Stomach smooth muscle (tissue), 2 donors: ENCODE results near the gene CPNE4.

Experiments used
- H3K27ac ChIP-seq: one replicate; pipeline ENCODE4 v1.7.0; 2013; ENCODE audit warnings: mild to moderate bottlenecking, low read length, inconsistent platforms
- H3K27me3 ChIP-seq, 2 donors: one replicate each; pipeline ENCODE4 v1.7.0; 2013; ENCODE audit warnings: low read length in 2 of 2; ENCODE audit not compliant: insufficient read depth in 2 of 2, control insufficient read depth in 1 of 2
- H3K36me3 ChIP-seq, 2 donors: one replicate each; pipeline ENCODE4 v1.7.0; 2013; ENCODE audit warnings: low read length in 2 of 2; ENCODE audit not compliant: control insufficient read depth in 2 of 2, insufficient read depth in 2 of 2
- H3K4me1 ChIP-seq: one replicate; pipeline ENCODE4 v1.7.0; 2013; ENCODE audit warnings: low read length; ENCODE audit not compliant: control insufficient read depth, insufficient read depth
- H3K4me3 ChIP-seq, 2 donors: one replicate each; pipeline ENCODE4 v1.7.0; 2013; ENCODE audit warnings: low read length in 2 of 2
- H3K9ac ChIP-seq, 2 donors: one replicate each; pipeline ENCODE4 v1.7.0; 2013; ENCODE audit warnings: low read length in 2 of 2, mild to moderate bottlenecking in 1 of 2
- H3K9me3 ChIP-seq, 2 donors: one replicate each; pipeline ENCODE4 v1.7.0; 2013; ENCODE audit warnings: low read length in 2 of 2; ENCODE audit not compliant: control insufficient read depth in 2 of 2
- donor health status: healthy.
- donor health status: Pancreatic carcinoma.

CPNE4 gene

GRCh38 chr3:131543714-131544113 is 491.1 kb downstream of the CPNE4 start:
- no peak overlapping the region for H3K27ac ChIP-seq
- H3K4me3 ChIP-seq = no peak overlapping the region
- H3K27me3 ChIP-seq = no peaks in the 10 kb centered on the region
- H3K9me3 ChIP-seq = peaks cover 0 to 4% of the 10 kb centered on the region in 2 donors
- no peaks in the 10 kb centered on the region for H3K36me3 ChIP-seq
- H3K4me1 ChIP-seq = peaks cover 3% of the 10 kb centered on the region
- H3K9ac ChIP-seq = no peak overlapping the region

GRCh38 chr3:131541288-131541687 is 493.5 kb downstream of the CPNE4 start:
- peaks cover 3% of the 10 kb centered on the region for H3K4me1 ChIP-seq
- H3K36me3 ChIP-seq = no peaks in the 10 kb centered on the region
- no peaks in the 10 kb centered on the region for H3K27me3 ChIP-seq
- H3K9ac ChIP-seq = no peak overlapping the region
- no peak overlapping the region for H3K27ac ChIP-seq
- no peak overlapping the region for H3K4me3 ChIP-seq
- H3K9me3 ChIP-seq = peaks cover 0 to 5% of the 10 kb centered on the region in 2 donors

GRCh38 chr3:131540821-131541220 is 494.0 kb downstream of the CPNE4 start:
- no peaks in the 10 kb centered on the region for H3K27me3 ChIP-seq
- no peak overlapping the region for H3K4me3 ChIP-seq
- no peaks in the 10 kb centered on the region for H3K36me3 ChIP-seq
- peaks cover 0 to 5% of the 10 kb centered on the region in 2 donors for H3K9me3 ChIP-seq
- peaks cover 3% of the 10 kb centered on the region for H3K4me1 ChIP-seq
- no peak overlapping the region for H3K9ac ChIP-seq
- H3K27ac ChIP-seq = no peak overlapping the region

- H3K9me3 ChIP-seq = peaks cover 0 to 5% of the 10 kb centered on the region in 2 donors
- H3K27me3 ChIP-seq = no peaks in the 10 kb centered on the region
- H3K9ac ChIP-seq = no peak overlapping the region
- no peaks in the 10 kb centered on the region for H3K36me3 ChIP-seq
- H3K27ac ChIP-seq = no peak overlapping the region
- H3K4me1 ChIP-seq = peaks cover 3% of the 10 kb centered on the region
- no peak overlapping the region for H3K4me3 ChIP-seq
Observed at GRCh38 chr3:131540143-131540542, 494.7 kb downstream of the CPNE4 start.

- no peak overlapping the region for H3K27ac ChIP-seq
- H3K9ac ChIP-seq = no peak overlapping the region
- no peaks in the 10 kb centered on the region for H3K27me3 ChIP-seq
- peaks cover 3% of the 10 kb centered on the region for H3K4me1 ChIP-seq
- H3K9me3 ChIP-seq = peaks cover 0 to 5% of the 10 kb centered on the region in 2 donors
- no peak overlapping the region for H3K4me3 ChIP-seq
- no peaks in the 10 kb centered on the region for H3K36me3 ChIP-seq
Observed at GRCh38 chr3:131538968-131539367, 495.8 kb downstream of the CPNE4 start.

GRCh38 chr3:131537531-131537930 is 497.3 kb downstream of the CPNE4 start:
- Histone ChIP-seq H3K4me1 (no peaks in the 10 kb centered on the region), H3K36me3 (no peaks in the 10 kb centered on the region), H3K27me3 (no peaks in the 10 kb centered on the region), H3K27ac (no peak overlapping the region), H3K9ac (no peak overlapping the region), H3K4me3 (no peak overlapping the region), H3K9me3 (peaks cover 0 to 5% of the 10 kb centered on the region in 2 donors)

GRCh38 chr3:131535596-131535995 is 499.2 kb downstream of the CPNE4 start:
- Histone ChIP-seq H3K36me3 (no peaks in the 10 kb centered on the region), H3K4me3 (no peak overlapping the region), H3K4me1 (no peaks in the 10 kb centered on the region)

GRCh38 chr3:131535131-131535530 is 499.7 kb downstream of the CPNE4 start:
- H3K27ac ChIP-seq = no peak overlapping the region
- H3K36me3 ChIP-seq = no peaks in the 10 kb centered on the region
- no peak overlapping the region for H3K4me3 ChIP-seq
- no peaks in the 10 kb centered on the region for H3K4me1 ChIP-seq
- no peaks in the 10 kb centered on the region for H3K27me3 ChIP-seq
- peaks cover 0 to 5% of the 10 kb centered on the region in 2 donors for H3K9me3 ChIP-seq
- H3K9ac ChIP-seq = no peak overlapping the region

More at GRCh38 chr3:131535596-131535995, 499.2 kb downstream of the CPNE4 start:
- H3K9me3 ChIP-seq = peaks cover 0 to 5% of the 10 kb centered on the region in 2 donors
- no peak overlapping the region for H3K9ac ChIP-seq
- H3K27ac ChIP-seq = no peak overlapping the region
- no peaks in the 10 kb centered on the region for H3K27me3 ChIP-seq

- Histone ChIP-seq H3K4me1 (no peaks in the 10 kb centered on the region), H3K9ac (no peak overlapping the region), H3K36me3 (no peaks in the 10 kb centered on the region), H3K27me3 (no peaks in the 10 kb centered on the region), H3K9me3 (no peaks in the 10 kb centered on the region), H3K27ac (no peak overlapping the region), H3K4me3 (no peak overlapping the region)
Observed at GRCh38 chr3:131532645-131533044, 502.2 kb downstream of the CPNE4 start.

- no peaks in the 10 kb centered on the region for H3K36me3 ChIP-seq
- H3K27ac ChIP-seq = no peak overlapping the region
- no peak overlapping the region for H3K4me3 ChIP-seq
- H3K9ac ChIP-seq = no peak overlapping the region
- peaks cover 2 to 9% of the 10 kb centered on the region in 2 donors for H3K27me3 ChIP-seq
- H3K4me1 ChIP-seq = peaks cover 5% of the 10 kb centered on the region
- H3K9me3 ChIP-seq = no peaks in the 10 kb centered on the region
Observed at GRCh38 chr3:131530843-131531242, 504.0 kb downstream of the CPNE4 start.

- H3K27me3 ChIP-seq = peaks cover 2 to 9% of the 10 kb centered on the region in 2 donors
- H3K27ac ChIP-seq = no peak overlapping the region
- H3K9me3 ChIP-seq = no peaks in the 10 kb centered on the region
Observed at GRCh38 chr3:131530388-131530787, 504.4 kb downstream of the CPNE4 start.

More at GRCh38 chr3:131530388-131530787, 504.4 kb downstream of the CPNE4 start:
- no peak overlapping the region for H3K4me3 ChIP-seq
- no peaks in the 10 kb centered on the region for H3K36me3 ChIP-seq
- H3K4me1 ChIP-seq = peaks cover 5% of the 10 kb centered on the region
- no peak overlapping the region for H3K9ac ChIP-seq
